ENCODE results near the gene HSP90AB1.

Gene HSP90AB1

GRCh38 chr6:44298864-44299263 is 52.0 kb downstream of the HSP90AB1 start:
- ChIA-PET POLR2A (interaction anchor here (0.8 kb wide), 1 partner anchor 34 kb away, joined by 3 read pairs; no protein-coding TSS in a partner anchor), CTCF (interaction anchor here (1.5 to 16.0 kb wide), 3 partner anchors 13 to 201 kb away, joined by 3 to 158 read pairs (median 148); partner anchors contain the start of genes AARS2, NFKBIE and TMEM151B)
- no peak for DNase-seq (ENCODE audit: low read depth, low spot score)
- TF ChIP-seq, protein P1, sequence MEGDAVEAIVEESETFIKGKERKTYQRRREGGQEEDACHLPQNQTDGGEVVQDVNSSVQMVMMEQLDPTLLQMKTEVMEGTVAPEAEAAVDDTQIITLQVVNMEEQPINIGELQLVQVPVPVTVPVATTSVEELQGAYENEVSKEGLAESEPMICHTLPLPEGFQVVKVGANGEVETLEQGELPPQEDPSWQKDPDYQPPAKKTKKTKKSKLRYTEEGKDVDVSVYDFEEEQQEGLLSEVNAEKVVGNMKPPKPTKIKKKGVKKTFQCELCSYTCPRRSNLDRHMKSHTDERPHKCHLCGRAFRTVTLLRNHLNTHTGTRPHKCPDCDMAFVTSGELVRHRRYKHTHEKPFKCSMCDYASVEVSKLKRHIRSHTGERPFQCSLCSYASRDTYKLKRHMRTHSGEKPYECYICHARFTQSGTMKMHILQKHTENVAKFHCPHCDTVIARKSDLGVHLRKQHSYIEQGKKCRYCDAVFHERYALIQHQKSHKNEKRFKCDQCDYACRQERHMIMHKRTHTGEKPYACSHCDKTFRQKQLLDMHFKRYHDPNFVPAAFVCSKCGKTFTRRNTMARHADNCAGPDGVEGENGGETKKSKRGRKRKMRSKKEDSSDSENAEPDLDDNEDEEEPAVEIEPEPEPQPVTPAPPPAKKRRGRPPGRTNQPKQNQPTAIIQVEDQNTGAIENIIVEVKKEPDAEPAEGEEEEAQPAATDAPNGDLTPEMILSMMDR (IDR thresholded peaks at IDR 0.05; ENCODE audit: insufficient read depth, low read length, missing control alignments), result no peak
- H3K4me3 ChIP-seq (ENCODE audit: low read depth, low read length), result no peak overlapping the region

- TF ChIP-seq, protein P1 (IDR thresholded peaks at IDR 0.05; ENCODE audit: insufficient read depth, low read length, missing control alignments), result no peak
These were observed 53.5 kb downstream of the HSP90AB1 start for GRCh38 chr6:44300292-44300823.

GRCh38 chr6:44301106-44301505 is 54.2 kb downstream of the HSP90AB1 start:
- POLR2A ChIA-PET, result interaction anchor here (0.6 kb wide), 1 partner anchor 18 kb away, joined by 5 read pairs; no protein-coding TSS in a partner anchor
- TF ChIP-seq, protein P1 (IDR thresholded peaks at IDR 0.05; ENCODE audit: insufficient read depth, low read length, missing control alignments), result no peak
- CTCF ChIA-PET, result interaction anchor here (0.9 to 16.0 kb wide), 5 partner anchors 11 to 43 kb away, joined by 3 to 158 read pairs (median 3); partner anchors contain the start of genes AARS2, NFKBIE and TMEM151B
- no peak for DNase-seq (ENCODE audit: low read depth, low spot score)
- no peak overlapping the region for H3K4me3 ChIP-seq (ENCODE audit: low read depth, low read length)

More at GRCh38 chr6:44300292-44300823, 53.5 kb downstream of the HSP90AB1 start:
- CTCF ChIA-PET, result interaction anchor here (1.0 to 16.0 kb wide), 4 partner anchors 12 to 43 kb away, joined by 3 to 158 read pairs (median 76); partner anchors contain the start of genes AARS2, NFKBIE and TMEM151B
- H3K4me3 ChIP-seq (ENCODE audit: low read depth, low read length), result no peak overlapping the region
- DNase-seq (ENCODE audit: low read depth, low spot score), result no peak
- POLR2A ChIA-PET, result interaction anchor here (0.6 kb wide), 1 partner anchor 18 kb away, joined by 5 read pairs; no protein-coding TSS in a partner anchor

- TF ChIP-seq, protein P1 (IDR thresholded peaks at IDR 0.05; ENCODE audit: insufficient read depth, low read length, missing control alignments), result no peak
- H3K4me3 ChIP-seq (ENCODE audit: low read depth, low read length), result no peak overlapping the region
- CTCF ChIA-PET, result interaction anchor here (0.9 to 16.0 kb wide), 5 partner anchors 10 to 129 kb away, joined by 3 to 158 read pairs (median 6); partner anchors contain the start of genes AARS2, NFKBIE and TMEM151B
- no peak for DNase-seq (ENCODE audit: low read depth, low spot score)
- POLR2A ChIA-PET, result no interaction called here
These were observed 55.1 kb downstream of the HSP90AB1 start for GRCh38 chr6:44301782-44302564.

DNA sequence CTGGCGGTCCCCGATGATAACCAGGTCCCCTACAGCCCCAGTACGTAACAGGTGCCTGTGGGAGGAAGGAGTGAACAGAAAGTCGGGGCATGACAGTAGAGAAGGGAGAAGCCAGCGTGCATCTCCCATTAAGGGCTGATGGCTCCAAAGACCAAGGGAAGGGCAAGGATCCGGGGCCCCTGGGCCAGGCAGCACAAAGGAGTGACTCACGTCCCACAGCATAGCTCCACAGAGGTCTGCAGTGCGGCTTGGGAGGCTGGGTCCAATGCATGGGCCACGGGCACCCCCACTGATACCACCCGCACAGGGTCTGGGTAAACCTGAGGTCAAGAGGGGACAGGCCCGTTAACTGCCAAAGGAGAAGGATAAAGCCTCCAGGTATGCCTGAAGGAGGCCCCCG is 56.0 kb downstream of the HSP90AB1 start:
- CTCF ChIA-PET, result interaction anchor here (1.1 to 16.0 kb wide), 7 partner anchors 7 to 578 kb away, joined by 3 to 158 read pairs (median 6); partner anchors contain the start of genes AARS2, NFKBIE and TMEM151B
- TF ChIP-seq, protein P1 (IDR thresholded peaks at IDR 0.05; ENCODE audit: insufficient read depth, low read length, missing control alignments), result no peak
- DNase-seq (ENCODE audit: low read depth, low spot score), result no peak
- no peak overlapping the region for H3K4me3 ChIP-seq (ENCODE audit: low read depth, low read length)
- POLR2A ChIA-PET, result interaction anchor here (0.6 kb wide), 1 partner anchor 18 kb away, joined by 3 read pairs; no protein-coding TSS in a partner anchor

All from AG04449 (cell line).